Neural progenitor cell (in vitro differentiated cells): Measurements from ENCODE around the gene CDH18. TPM values are rescaled to one million over a fixed set of nuclear protein-coding genes. Genes with fewer than 3 reads are reported as not detected.
A peak's percentile ranks its signal among the peaks of the same experiment; 100 is the strongest.

Source experiments
- DNase-seq: peaks from one replicate; pipeline ENCODE4 v3.0.0-alpha.2; 2016; ENCODE audit warnings: low spot score
- H2AFZ ChIP-seq: fragments of 200-600 bp; sonication (generic); replicated peaks from 2 replicates; pipeline ENCODE4 v1.6.1; 2016; ENCODE audit warnings: antibody characterized with exemption
- H3F3A ChIP-seq: fragments of 200-600 bp; sonication (generic); 2 replicates; pipeline ENCODE4 v1.6.1; 2016; ENCODE audit warnings: antibody characterized with exemption, low read depth
- H3K27ac ChIP-seq: fragments of 200-600 bp; sonication (generic); 2 replicates; pipeline ENCODE4 v1.5.1; 2016; ENCODE audit warnings: mild to moderate bottlenecking
- H3K27me3 ChIP-seq: fragments of 200-600 bp; sonication (generic); 2 replicates; pipeline ENCODE4 v1.6.1; 2016; ENCODE audit warnings: mild to moderate bottlenecking, moderate library complexity
- H3K36me3 ChIP-seq: fragments of 200-600 bp; sonication (generic); 2 replicates; pipeline ENCODE4 v1.5.1; 2016
- H3K4me1 ChIP-seq: fragments of 200-600 bp; sonication (generic); 2 replicates; pipeline ENCODE4 v1.6.1; 2016; ENCODE audit warnings: mixed run types
- H3K4me2 ChIP-seq: fragments of 200-600 bp; sonication (generic); 2 replicates; pipeline ENCODE4 v1.6.1; 2016
- H3K4me3 ChIP-seq: fragments of 200-600 bp; sonication (generic); 2 replicates; pipeline ENCODE4 v1.5.1; 2016
- H3K79me2 ChIP-seq: fragments of 200-600 bp; sonication (generic); 2 replicates; pipeline ENCODE4 v1.6.1; 2016; ENCODE audit warnings: low read depth
- H3K9ac ChIP-seq: fragments of 200-600 bp; sonication (generic); 2 replicates; pipeline ENCODE4 v1.6.1; 2016
- H3K9me3 ChIP-seq: fragments of 200-600 bp; sonication (generic); 2 replicates; pipeline ENCODE4 v1.5.1; 2016; ENCODE audit warnings: low read depth
- H4K20me1 ChIP-seq: fragments of 200-600 bp; sonication (generic); 2 replicates; pipeline ENCODE4 v1.6.1; 2016; ENCODE audit warnings: low read depth
- H3K27ac Mint-ChIP-seq: 3 replicates; pipeline ENCODE4 v1.8.0; 2021; ENCODE audit warnings: mixed read lengths
- H3K27me3 Mint-ChIP-seq: 2 replicates; pipeline ENCODE4 v1.8.0; 2022; ENCODE audit warnings: low read depth, mild to moderate bottlenecking, inconsistent platforms, moderate library complexity, mixed read lengths; ENCODE audit not compliant: insufficient read depth
- H3K36me3 Mint-ChIP-seq: 3 replicates; pipeline ENCODE4 v1.8.0; 2021; ENCODE audit warnings: mixed read lengths
- H3K4me1 Mint-ChIP-seq: 3 replicates; pipeline ENCODE4 v1.8.0; 2021; ENCODE audit warnings: mixed read lengths
- H3K4me3 Mint-ChIP-seq: 3 replicates; pipeline ENCODE4 v1.8.0; 2021; ENCODE audit warnings: mild to moderate bottlenecking, moderate library complexity, mixed read lengths
- H3K9me3 Mint-ChIP-seq: 3 replicates; pipeline ENCODE4 v1.8.0; 2020; ENCODE audit warnings: mixed read lengths
- CTCF ChIP-seq: fragments of 200-600 bp; sonication (generic); IDR thresholded peaks from 2 replicates; pipeline ENCODE4 v1.5.1; 2017; ENCODE audit warnings: antibody characterized with exemption, mild to moderate bottlenecking
- EZH2 ChIP-seq: fragments of 200-600 bp; sonication (generic); IDR thresholded peaks from 2 replicates; pipeline ENCODE4 v1.6.1; 2017; ENCODE audit warnings: antibody characterized with exemption, mild to moderate bottlenecking, moderate library complexity
- EZH2phosphoT487 ChIP-seq: fragments of 200-600 bp; sonication (generic); IDR thresholded peaks from 2 replicates; pipeline ENCODE4 v1.6.1; 2017; ENCODE audit warnings: antibody characterized with exemption
- total RNA-seq: library from RNA; depleted of rRNA; stranded (reverse); fragments of >200 nt; gene quantifications from 2 replicates; pipeline ENCODE4 v1.2.3, GENCODE V29; 2015; ENCODE audit warnings: low replicate concordance

The CDH18 gene
- total RNA-seq, 1 donor from 2014 or later = 0.58 TPM

GRCh38 chr5:19497229-19497815, 490.7 kb downstream of the CDH18 start:
- Histone ChIP-seq H3F3A (no peaks in the 10 kb centered on the region), H3K79me2 (no peaks in the 10 kb centered on the region), H3K27ac (no peak overlapping the region), H3K27me3 (no peaks in the 10 kb centered on the region), H3K4me1 (no peaks in the 10 kb centered on the region), H3K4me3 (no peak overlapping the region), H3K9me3 (no peaks in the 10 kb centered on the region), H2AFZ (no peak overlapping the region), H3K4me2 (no peak overlapping the region), H3K36me3 (no peaks in the 10 kb centered on the region), H3K9ac (no peak overlapping the region), H4K20me1 (no peaks in the 10 kb centered on the region)
- no peak overlapping the region for H3K4me3 Mint-ChIP-seq
- no peak for DNase-seq
- no peaks in the 10 kb centered on the region for H3K36me3 Mint-ChIP-seq
- H3K4me1 Mint-ChIP-seq = peaks cover 2% of the 10 kb centered on the region
- TF ChIP-seq EZH2phosphoT487 = no peak
- no peak for TF ChIP-seq EZH2
- no peak for TF ChIP-seq CTCF
- no peaks in the 10 kb centered on the region for H3K27me3 Mint-ChIP-seq
- no peaks in the 10 kb centered on the region for H3K9me3 Mint-ChIP-seq
- no peak overlapping the region for H3K27ac Mint-ChIP-seq

DNA sequence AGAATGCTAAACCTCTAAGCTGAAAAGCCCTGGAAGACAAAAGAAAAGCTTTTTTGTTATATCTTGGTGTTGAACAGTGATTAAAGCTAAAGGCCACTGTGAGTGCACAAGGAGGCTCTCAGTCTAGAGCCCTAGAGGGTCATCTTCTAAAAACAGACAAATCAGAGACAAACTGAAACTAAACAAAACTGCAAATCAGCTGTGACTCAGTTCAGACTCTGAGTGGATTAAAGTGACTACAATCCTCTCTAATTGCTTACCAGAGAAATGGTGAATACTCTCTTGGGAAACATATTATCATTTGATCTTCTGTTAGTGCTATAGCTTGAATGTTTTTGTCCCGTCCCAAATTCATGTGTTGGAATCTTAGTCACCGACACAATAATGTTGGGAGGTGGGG, 491.9 kb downstream of the CDH18 start:
- Histone ChIP-seq H3F3A (no peaks in the 10 kb centered on the region), H3K9ac (no peak overlapping the region), H4K20me1 (no peaks in the 10 kb centered on the region), H3K4me3 (no peak overlapping the region), H3K9me3 (no peaks in the 10 kb centered on the region), H3K4me2 (no peak overlapping the region), H3K4me1 (no peaks in the 10 kb centered on the region), H3K27ac (no peak overlapping the region), H3K79me2 (no peaks in the 10 kb centered on the region), H3K36me3 (no peaks in the 10 kb centered on the region), H3K27me3 (no peaks in the 10 kb centered on the region), H2AFZ (peak overlapping the region; percentile 39)
- Mint-ChIP-seq H3K4me3 (no peak overlapping the region), H3K36me3 (no peaks in the 10 kb centered on the region), H3K27ac (no peak overlapping the region), H3K9me3 (no peaks in the 10 kb centered on the region), H3K4me1 (peaks cover 2% of the 10 kb centered on the region), H3K27me3 (no peaks in the 10 kb centered on the region)
- TF ChIP-seq EZH2phosphoT487 (no peak), CTCF (no peak), EZH2 (no peak)
- DNase-seq = no peak

- no peak overlapping the region for H2AFZ ChIP-seq
- Mint-ChIP-seq H3K4me3 (no peak overlapping the region), H3K36me3 (no peaks in the 10 kb centered on the region), H3K27ac (no peak overlapping the region), H3K9me3 (no peaks in the 10 kb centered on the region), H3K27me3 (no peaks in the 10 kb centered on the region), H3K4me1 (peaks cover 2% of the 10 kb centered on the region)
- no peak for DNase-seq
- H3K27me3 ChIP-seq = no peaks in the 10 kb centered on the region
- H4K20me1 ChIP-seq = no peaks in the 10 kb centered on the region
- H3K9ac ChIP-seq = no peak overlapping the region
- H3K9me3 ChIP-seq = no peaks in the 10 kb centered on the region
- no peak for TF ChIP-seq EZH2phosphoT487
- H3K4me1 ChIP-seq = no peaks in the 10 kb centered on the region
- H3K36me3 ChIP-seq = no peaks in the 10 kb centered on the region
- H3K79me2 ChIP-seq = no peaks in the 10 kb centered on the region
- no peak overlapping the region for H3K4me3 ChIP-seq
- no peak overlapping the region for H3K27ac ChIP-seq
- no peak overlapping the region for H3K4me2 ChIP-seq
- no peaks in the 10 kb centered on the region for H3F3A ChIP-seq
Observed at GRCh38 chr5:19492861-19493260, 495.1 kb downstream of the CDH18 start.

- H3F3A ChIP-seq = no peaks in the 10 kb centered on the region
- Mint-ChIP-seq H3K4me3 (no peak overlapping the region), H3K27me3 (no peaks in the 10 kb centered on the region), H3K36me3 (no peaks in the 10 kb centered on the region), H3K27ac (no peak overlapping the region), H3K4me1 (no peaks in the 10 kb centered on the region), H3K9me3 (no peaks in the 10 kb centered on the region)
- H3K9me3 ChIP-seq = no peaks in the 10 kb centered on the region
- no peak for DNase-seq
- no peak overlapping the region for H3K4me2 ChIP-seq
- H3K9ac ChIP-seq = no peak overlapping the region
- no peaks in the 10 kb centered on the region for H3K27me3 ChIP-seq
- H3K4me1 ChIP-seq = no peaks in the 10 kb centered on the region
- no peaks in the 10 kb centered on the region for H3K79me2 ChIP-seq
- TF ChIP-seq EZH2 (no peak), CTCF (no peak), EZH2phosphoT487 (no peak)
- no peaks in the 10 kb centered on the region for H3K36me3 ChIP-seq
- no peak overlapping the region for H3K27ac ChIP-seq
- H2AFZ ChIP-seq = no peak overlapping the region
- no peak overlapping the region for H3K4me3 ChIP-seq
- H4K20me1 ChIP-seq = no peaks in the 10 kb centered on the region
Observed at GRCh38 chr5:19488786-19489185, 499.2 kb downstream of the CDH18 start.
